GM19452 (cell line): Measurements from ENCODE around the gene VIPR2.

Experiments used
- ATAC-seq: cut with Tn5 transposase; IDR thresholded peaks from one replicate; pipeline ENCODE4 v1.9.1; 2021; ENCODE audit not compliant: unreplicated experiment

Gene VIPR2

DNA sequence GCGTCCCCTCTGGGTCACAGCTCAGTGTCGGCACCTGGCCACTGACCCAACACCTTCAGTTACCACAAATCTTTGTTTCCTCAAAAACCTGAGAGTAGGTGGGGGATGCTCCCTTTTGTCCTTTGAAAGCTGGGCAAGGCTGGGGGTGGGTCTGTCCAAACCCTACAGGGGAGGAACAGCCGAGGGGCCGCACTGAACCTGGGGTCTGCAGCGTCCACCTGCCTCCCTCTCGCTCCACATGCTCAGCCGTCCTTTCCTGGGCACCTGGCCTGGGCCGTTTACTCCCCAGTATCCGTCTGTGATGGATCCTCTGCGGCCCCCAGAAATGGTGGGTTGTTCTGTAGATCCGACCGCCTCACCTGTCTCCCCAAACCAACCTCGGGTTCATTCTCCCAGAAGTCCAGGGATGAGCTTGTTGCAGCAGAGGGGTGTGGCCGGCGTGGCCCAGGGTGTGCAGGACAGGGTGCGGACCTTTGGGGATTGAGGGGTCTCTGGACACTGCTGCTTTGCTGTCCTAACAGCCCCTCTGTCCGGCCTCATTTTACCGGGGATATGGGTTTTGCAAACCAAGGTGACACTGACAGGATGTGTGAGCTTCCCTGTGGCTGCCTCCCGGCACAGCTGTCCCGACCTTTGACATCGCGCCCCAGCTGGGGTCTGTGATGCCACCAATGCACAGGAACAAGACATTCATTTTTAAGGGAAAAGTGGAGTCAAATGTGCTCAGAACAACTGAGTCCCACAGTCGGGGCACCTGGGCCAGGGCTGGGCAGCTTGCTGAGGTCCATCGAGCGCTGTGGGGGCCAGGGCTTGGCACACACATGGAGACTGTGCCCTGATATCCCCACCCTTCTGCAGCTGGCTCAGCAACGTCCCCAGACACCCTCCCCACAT, 115.9 kb downstream of the VIPR2 start:
- no peak for ATAC-seq

DNA sequence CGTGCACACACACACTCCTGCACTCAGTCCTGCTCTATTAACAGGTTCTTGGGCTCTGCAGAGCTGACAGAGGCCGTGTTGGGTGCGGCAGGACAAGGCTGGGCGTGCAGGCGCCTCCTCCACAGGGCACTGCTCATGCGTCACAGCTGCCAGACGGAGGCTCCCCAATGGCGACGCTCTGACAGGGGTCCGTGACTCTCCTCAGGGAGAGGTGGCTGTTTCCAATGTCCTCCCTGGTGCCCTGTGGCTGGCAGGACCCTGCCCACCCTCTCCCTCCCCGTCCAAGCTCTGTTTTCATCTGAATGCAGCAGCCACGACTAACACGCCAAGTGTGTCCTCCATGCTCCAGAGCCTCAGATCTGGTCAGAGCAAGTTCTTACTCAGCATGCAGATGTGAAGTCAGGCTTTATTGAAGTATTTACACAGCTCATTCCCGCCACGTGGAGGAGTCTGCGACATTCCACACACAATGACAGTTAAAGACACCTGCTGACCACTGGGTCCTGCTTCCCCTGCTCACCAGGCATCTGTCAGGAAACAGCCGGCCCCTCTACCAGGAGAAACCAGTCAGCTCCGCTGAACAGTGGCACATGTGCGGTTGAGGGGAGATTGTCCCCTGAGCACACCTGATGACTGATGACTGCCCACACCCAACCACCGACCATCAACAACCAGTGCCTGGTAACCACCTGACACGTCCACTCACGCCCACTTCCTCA, 116.7 kb downstream of the VIPR2 start:
- no peak for ATAC-seq

DNA sequence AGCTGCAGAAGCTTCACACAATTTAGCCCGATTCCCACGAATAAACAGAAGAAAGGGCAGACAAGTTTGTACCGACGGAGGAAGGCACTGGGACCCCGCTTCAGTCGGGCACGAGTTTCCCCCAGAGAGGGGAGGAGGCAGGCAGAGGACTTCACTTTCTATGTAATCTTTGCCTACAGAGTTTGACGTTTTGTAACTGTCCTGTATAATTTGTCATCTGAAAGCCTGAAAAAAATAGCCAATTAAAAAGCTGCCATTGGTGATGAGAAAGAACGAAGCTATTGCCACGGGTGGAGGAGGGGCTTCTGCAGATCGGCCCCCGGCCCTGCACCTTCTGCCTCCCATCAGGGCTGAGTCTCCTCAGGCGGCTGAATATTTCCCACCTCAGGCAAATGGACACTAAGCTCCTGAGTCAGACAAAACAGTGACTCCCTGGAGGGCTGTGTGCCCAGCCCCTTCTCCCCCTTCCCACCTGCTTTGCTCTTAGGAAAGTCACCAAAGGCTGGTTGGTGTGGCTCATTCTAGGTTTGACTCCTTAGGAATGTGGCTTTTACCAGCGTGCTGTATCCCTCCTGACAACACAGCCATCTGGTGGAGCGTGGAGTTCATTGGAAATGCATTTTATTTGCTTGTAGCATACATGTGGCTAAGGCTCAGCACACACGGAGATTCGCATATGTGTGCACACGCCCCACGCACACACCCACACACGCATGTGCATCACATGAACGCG, 117.4 kb downstream of the VIPR2 start:
- no peak for ATAC-seq

DNA sequence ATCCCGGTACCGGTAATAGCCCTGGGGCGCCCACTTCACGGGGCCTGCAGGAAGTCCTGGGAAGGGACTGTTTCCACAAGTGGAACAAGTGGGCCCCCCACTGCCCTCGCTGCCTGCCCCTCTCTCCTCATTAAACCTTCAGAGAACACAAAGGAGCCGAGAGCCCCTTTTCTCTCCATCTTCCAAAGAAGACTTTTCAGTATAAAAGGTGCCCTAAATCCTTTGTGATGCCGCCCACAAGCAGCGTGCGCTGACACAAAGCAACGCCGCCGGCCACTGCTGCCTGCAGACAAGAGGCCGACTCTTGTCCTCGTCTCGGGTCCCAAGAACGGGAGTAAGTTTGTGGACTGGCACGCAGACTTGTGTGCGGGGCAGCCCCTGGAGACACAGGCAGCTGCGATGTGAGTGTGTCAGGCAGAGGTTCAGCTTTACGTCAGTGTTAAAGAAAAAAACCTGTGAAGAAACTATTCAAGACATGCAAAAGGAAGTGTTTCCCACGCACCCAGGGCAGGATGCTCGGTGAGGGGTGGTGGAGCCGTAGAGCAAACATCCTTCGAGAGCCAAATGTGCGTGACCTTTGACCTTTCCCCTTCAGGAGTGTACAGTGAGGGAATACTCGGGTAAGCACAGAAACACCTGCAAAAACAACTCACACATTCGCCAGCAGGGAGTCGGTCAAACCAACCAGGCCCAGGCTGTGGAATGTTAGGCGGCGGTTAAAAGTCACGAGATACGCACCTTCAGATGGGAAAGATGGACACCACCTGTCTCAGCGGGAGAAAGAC, 118.2 kb downstream of the VIPR2 start:
- no peak for ATAC-seq

DNA sequence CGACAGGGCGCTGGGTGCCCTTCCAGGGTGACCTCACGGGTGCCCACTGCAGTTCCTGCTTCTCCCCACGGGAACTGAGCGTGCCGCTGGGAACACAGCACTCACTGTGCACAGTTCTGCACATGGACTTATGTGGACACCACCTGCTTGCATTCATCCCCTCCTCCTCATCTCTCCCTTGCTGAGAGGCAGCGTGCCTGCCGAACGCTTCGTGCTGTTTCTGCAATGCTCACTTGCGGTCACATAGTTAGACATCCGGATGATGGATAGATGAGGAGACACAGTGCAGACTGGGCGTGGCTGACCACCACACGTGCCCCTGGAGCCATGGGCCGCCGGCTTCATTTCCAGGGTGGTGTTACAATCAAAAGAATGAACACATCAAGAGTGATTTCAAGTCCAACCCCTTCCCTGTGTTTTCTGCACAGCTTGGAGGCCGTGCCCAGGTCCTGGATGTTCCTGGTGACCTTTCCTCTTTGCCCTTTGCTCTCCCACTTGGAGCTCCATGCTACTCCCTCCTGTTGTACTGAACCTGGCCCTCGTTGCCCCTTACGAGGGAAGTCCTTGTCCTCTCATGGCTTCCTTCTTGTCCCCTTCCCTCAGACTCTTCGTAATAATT, 119.4 kb downstream of the VIPR2 start:
- no peak for ATAC-seq

DNA sequence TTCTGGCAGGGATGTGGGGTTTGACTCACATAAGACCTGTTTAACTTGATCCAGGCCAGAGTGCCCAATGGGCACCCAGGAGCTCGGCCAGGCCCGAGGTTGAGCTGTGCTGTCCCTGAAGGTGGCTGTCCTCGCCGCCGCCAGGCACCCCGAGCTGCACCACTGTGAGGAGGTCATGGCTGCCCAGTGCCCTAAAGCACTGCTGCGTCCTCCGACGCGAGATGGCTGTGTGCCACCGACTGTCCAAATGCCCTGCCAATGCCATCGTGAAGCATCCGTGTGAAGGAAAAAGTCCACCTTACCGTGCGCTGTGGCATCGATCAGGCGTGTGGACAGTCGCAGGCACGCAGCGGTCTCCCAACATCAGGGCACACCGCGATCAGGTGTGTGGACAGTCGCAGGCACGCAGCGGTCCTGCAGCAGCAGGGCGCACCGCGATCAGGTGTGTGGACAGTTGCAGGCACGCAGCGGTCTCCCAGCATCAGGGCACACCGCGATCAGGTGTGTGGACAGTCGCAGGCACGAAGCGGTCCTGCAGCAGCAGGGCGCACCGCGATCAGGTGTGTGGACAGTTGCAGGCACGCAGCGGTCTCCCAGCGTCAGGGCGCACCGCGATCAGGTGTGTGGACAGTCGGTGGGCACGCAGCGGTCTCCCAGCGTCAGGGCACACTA, 120.3 kb downstream of the VIPR2 start:
- ATAC-seq, result no peak

DNA sequence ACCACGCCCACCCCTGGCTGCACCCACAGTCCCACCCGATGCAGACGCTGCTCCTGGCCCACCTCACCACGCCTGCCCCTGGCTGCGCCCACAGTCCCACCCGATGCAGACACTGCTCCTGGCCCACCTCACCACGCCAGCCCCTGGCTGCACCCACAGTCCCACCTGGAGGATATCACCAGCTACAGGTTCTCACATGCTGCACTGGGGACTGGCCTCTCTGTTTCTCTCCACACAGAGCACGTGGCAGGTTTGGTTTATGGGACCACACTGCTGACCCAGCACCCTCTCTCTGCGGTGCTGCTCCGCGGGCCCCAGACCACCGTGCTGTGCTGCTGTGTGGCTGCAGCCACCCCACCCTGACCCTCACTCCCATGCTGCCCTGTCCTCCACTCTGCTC, 120.9 kb downstream of the VIPR2 start:
- ATAC-seq, result no peak

DNA sequence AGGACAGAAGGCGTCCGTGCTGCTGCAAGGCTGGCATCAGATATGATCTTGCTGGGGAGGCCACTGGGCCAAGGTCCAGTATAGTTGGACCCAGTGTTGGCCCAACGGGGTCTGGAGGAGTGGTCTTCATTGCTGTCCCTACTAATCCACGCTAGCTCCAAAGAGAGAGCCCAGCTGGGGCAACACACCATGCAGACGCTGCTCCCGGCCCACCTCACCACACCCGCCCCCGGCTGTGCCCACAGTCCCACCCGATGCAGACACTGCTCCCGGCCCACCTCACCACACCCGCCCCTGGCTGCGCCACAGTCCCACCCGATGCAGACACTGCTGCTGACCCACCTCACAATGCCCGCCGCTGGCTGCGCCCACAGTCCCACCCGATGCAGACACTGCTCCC, 121.5 kb downstream of the VIPR2 start:
- no peak for ATAC-seq

DNA sequence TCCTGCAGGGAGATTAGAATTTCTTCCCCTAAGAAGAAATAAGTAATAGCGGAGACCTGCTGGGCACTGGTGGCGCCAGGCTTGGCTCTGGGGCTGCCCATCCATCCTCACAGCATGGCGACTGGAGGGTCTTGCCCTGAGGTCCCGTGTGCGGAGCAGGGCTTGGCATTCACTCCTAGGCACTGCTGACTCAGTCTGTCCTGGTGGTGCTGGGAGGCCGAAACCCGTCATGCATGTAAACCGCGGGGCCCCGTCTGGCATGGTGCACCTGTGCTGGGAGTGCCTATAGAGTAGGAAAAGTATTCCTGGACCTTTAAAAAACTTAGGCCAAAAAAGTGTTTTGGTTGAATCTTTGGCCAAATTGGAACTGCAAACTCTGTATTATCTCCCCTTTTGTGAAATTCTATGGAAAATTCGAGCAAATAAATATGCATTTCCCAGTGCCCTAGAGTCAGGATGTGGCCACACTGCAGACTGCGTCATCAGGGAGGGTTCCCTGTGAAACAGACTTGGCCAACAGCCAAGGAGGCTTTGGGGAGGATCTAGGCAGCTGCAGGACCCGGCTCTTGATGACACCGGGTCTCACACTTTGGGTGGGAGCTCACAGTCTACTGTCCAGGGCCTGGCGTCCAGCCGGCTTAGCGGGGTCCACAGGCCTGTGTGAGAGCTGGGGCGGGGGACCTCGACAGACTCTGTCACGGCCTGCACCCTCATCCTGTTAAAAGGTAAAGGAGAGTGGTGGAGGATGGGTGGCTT, 122.3 kb downstream of the VIPR2 start:
- no peak for ATAC-seq

GRCh38 chr7:159020987-159021386, 123.7 kb downstream of the VIPR2 start:
- ATAC-seq, result no peak

DNA sequence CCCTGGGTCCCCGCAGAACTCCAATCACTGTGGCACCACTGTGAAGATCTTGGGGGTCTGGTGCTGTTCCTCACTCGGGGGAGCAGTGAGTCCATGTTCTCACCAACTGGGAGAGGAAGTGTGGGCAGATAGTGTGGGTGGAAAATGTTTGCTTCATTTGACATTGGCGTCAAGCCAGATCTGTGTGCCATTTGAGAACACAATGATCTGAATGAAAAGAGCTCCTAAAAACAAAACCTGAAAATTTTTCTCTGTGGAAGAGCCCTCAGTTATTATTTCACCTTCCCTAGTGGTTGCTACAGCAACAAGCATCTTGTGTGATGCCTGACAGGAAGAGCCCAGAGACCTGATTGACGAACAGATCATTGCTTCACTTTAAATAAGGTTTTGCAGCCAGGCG, 125.6 kb downstream of the VIPR2 start:
- ATAC-seq, result no peak

DNA sequence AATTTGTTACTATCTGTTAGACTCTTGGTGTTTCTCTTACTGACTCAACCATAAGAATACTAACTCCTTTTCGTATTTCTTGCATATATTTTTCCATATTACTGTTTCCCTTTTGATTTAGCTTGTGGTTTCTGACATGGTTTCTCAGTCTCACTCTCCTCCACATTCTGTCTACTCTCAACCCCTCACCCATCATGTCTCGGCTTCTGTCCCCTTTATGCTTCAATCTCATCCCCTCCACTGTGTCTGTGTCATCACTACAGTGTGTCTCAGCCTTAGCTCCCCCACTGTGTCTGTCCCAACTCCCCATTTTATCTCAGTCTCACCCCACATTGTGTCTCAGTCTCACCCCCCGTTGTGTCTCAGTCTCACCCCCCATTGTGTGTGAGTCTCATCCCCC, 126.9 kb downstream of the VIPR2 start:
- ATAC-seq, result no peak

DNA sequence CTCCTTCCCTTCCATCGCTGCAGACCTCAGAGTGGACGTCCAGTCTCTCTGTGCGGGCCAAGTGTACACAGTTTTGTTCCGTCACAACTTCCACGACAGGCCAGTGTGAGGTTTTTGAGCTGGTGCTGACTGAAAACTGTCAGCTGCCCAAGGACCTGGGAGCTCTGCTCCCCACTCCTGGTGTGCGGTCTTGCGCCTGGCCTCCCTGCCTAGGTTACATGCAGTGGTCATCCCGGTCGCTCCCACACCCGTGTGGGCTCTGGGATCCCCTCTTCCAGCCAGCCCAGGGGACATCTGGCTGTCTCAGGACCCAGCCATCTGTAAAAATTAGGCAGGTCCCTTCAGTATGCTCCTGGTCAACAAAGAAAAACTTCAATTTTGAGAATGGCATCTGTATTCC, 127.5 kb downstream of the VIPR2 start:
- ATAC-seq, result no peak

- ATAC-seq, result no peak
These were observed 128.1 kb downstream of the VIPR2 start for GRCh38 chr7:159016591-159016990.

- ATAC-seq, result no peak
These were observed 128.9 kb downstream of the VIPR2 start for GRCh38 chr7:159015454-159016410.

GRCh38 chr7:159015081-159015453, 129.6 kb downstream of the VIPR2 start:
- ATAC-seq, result no peak

DNA sequence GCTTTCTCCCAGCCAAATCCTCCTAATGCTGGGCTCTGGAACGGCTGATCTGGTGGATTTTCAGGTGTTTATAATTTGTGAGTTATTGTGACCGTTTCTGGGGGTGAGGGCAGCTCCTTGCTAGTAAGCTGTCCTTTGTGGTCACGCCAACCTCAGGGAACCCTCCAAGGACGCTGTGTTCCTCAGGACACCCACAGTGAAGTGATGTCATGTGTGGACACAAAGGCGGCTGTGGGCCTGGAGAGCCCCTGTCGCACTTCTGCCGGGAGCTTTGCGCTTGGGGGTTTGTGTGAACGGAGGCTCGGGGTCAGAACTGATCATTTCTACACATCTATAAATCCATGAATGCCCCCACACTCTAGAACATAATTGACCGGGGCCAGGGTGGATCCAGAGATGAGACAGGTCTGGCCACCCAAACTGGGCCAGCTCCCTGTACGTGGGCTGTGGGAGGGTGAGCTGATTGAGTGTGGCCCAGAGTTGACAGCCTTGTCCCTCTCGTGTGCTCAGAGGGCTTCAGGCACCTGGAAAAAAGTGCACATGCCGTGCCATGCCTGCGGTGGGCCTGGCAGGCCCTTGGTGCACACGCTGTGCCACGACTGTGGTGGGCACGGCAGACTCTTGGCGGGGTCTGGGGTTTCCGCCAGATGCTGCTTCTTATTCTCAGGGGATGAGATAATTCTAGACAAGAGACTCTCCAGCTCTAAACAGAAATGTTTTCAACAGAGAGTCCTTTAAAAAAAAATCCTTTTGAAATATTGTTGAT, 130.2 kb downstream of the VIPR2 start:
- no peak for ATAC-seq
